NCI-H69 (cell line): ENCODE measurements around the gene PPP1R14B.

Experiments
- DNase-seq: peaks from one replicate; lab custom pipeline; 2025; lab: John Stamatoyannopoulos, UW

Gene PPP1R14B

DNA sequence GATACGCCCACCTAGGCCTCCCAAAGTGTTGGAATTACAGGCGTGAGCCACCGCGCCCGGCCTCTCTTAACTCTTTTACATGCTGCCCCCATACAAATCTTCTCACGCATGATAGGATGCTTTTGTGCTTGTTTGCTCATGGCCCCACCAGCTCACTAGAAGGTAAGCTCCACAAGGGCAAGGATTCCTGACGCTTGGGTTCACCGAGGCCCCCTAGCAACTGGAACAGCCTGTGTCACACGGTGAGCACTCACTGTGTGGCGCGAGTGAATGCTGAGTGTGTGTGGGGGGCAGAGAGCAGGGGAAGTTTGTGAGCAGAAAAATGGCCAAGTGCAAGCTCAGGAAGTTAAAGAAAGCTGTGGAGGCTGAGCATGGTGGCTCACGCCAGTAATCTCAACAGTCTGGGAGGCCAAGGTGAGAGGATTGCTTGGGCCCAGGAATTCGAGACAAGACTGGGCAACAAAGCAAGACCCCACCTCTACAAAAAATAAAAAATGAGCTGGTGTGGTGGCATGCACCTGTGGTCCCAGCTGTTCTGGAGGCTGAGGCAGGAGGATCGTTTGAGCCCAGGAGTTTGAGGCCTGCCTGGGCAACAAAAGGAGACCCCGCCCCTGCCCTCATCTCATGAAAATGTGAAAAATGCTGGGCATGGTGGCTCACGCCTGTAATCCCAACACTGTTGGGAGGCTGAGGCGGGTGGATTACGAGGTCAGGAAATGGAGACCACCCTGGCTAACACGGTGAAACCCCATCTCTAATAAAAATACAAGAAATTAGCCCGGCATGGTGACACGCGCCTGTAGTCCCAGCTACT lies 35.4 kb upstream of the PPP1R14B start:
- DNase-seq: no peak

DNA sequence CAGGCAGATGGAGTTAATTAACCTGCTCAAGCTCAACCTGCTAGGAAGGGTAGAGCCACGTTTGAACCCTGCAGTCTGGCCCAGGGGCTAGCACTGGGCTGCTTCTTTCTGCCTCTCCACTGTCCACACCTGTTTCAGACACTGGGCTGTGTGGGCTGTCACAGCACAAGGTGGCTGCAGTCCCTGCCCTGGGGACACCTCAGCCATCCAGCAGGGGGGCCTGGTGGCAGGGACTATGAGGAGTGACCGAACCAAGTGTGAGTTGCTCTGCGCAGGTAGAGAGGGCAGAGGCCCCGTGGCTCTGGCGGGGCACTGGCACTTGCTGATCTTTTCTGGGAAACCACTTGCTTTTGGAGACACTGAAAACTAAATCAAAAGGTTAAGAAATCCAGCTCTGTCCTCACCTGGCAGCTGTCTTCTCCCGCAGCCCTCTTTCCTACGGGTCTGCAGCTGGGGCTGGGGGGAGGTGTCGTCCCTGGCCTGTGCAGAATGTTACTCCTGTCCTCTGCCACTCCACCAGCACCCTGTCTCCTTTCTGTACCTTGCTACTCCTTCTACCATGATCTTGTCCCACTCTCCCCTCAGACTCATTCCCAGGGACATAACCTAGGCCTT lies 31.9 kb upstream of the PPP1R14B start:
- DNase-seq: no peak

DNA sequence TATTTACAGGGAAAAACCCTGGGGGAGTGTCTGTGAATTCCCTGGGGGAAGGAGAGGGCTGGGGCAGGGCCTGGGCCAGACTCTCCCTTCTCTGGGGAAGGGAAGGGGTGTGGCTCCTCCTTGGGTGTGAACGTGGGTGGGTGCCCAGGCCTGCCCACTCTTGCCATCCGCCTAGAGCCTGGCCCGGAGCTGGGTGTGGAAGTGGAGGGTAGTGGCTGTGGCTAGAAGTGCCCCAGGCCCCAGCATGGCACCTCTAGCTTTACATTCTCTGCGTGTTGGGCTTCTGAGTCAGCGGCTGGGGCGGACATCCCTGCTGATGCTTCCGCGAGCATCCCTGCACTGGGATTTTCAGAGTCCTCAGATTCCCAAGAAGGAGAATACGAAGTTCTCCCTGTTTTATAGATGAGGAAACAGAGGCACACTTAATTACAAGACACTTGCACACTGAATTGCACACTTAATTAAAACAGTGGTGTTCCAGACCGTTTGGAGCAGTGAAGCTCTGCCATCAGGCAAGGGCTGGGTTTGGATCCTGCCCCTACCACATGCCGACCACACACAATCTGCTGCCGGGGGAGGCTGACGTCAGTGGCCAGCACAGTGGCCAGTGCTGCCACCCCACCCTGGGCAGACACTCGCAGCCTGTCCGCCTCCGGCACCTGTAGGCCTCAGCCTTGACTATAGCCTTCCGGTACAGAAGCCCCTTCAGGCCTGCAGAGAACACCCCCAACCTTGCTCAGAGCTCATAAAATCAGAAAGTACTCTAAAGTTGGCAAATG lies 30.1 kb upstream of the PPP1R14B start:
- no peak for DNase-seq

DNA sequence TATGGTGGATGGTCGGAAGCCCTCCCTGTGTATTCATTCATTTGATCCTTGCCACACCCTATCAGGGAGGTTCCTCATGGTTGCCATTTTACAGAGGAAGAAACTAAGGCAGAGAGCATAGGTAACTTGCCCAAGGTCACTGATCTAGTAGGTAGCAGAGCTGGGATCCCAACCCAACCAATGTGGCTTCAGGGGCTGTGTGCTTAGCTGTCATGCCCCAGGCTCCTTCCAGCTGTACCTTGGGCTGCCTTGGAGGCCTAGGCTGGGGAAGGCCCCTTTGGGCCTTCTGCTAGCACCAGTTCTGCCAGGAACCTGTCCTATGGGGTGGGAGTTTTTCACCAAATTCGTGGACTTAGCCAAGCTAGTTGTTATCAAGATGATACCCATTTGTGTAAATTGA lies 29.1 kb upstream of the PPP1R14B start:
- DNase-seq: no peak

DNA sequence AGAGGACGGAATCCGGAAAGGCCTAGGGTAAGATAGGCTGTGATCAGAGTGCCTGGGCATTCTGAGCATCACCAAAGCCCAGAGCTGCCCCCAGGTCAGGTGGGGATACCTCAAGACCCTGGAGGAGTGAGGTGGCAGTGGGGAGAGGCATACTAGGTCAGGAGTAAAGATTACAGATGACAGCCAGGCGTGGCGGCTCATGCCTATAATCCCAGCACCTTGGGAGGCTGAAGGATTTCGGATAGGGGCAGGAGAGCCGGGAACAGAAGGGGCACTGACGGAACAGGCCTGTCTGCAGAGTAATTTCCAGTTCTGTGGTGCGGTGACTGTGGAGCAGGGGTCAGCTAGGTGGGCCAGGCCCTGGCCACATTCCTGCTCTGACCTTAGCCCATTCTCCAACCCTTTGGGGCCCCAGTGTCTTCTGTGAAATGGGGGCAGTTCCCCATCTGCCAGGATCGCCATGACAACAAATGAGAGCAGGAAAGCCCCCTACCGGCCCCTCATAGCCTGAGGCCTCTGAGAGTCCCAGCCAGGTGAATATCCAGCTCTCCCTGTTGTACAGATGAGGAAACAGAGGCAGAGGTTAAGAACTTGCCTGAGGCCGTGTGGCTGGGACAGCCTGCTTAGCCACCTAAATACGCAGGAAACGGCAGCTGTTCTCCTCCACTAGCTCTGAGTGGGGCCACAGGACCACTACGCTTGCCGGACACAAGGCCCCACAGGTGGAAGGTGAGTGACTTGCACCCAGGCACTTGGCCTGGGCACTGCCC lies 28.5 kb upstream of the PPP1R14B start:
- DNase-seq: no peak

DNA sequence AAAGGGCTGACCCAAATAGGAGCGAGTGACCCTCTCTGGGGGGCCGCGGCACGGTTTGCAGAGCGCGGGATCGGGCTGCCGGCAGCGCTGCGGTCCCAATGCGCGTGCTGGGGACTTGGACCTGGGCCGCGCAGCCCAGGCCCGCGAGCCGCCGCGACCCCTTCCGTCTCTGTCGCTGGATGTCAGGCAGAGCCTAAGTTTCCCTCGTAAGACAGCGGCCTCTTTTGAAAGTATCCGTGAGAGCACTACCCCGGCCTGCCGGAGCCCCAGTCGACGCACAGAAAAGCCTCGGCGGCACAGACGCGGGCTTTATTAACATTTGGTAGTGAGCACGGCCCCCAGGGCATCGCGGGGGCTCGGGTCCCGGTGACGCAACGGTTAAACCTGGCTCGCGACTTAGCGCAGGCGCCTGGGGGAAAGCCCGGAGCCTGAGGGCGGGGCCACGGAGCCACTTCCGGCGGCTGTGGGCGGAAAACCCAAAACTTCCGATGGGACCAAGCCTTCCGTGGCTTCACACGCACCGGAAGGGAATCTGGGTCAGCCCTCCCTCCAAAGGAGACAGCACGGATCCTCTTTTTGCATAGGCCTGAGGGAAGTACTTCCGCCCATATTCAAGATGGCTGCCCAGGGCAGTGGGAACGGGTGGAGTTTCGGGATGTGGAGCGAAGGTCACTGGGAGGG lies 22.9 kb upstream of the PPP1R14B start:
- peak; percentile 100 for DNase-seq

DNA sequence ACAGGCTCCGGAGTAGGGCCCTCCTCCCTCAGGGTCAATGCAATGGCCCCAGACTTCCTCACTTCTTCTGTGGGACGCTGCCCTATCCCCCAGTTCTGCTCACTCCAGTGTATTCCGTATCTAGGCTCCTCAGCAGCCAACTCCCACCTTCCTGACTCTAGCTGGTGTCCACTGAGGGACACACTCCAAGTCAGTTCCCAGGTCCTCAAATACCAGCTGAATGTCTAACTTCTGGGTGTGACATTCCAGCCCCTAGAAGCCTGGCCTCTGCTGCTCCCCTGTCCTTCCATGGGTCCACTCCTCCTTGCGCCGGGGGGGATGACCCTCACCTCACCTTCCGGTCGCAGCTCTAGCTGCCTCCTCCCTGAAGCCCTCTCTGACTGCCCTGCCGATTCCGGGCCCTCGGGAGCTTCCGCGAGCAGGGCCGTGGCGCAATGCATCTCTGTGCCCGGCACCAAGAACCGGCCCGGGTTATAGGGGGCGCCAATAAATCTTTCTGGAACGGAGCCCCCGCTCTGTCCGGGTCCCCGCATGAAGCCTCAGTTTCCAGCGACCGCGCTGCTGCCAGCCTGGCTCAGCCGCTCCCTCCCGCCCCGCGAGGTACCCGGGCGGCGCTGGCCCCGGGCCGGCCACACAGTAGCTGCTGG lies 22.3 kb upstream of the PPP1R14B start:
- DNase-seq: peak; percentile 69

DNA sequence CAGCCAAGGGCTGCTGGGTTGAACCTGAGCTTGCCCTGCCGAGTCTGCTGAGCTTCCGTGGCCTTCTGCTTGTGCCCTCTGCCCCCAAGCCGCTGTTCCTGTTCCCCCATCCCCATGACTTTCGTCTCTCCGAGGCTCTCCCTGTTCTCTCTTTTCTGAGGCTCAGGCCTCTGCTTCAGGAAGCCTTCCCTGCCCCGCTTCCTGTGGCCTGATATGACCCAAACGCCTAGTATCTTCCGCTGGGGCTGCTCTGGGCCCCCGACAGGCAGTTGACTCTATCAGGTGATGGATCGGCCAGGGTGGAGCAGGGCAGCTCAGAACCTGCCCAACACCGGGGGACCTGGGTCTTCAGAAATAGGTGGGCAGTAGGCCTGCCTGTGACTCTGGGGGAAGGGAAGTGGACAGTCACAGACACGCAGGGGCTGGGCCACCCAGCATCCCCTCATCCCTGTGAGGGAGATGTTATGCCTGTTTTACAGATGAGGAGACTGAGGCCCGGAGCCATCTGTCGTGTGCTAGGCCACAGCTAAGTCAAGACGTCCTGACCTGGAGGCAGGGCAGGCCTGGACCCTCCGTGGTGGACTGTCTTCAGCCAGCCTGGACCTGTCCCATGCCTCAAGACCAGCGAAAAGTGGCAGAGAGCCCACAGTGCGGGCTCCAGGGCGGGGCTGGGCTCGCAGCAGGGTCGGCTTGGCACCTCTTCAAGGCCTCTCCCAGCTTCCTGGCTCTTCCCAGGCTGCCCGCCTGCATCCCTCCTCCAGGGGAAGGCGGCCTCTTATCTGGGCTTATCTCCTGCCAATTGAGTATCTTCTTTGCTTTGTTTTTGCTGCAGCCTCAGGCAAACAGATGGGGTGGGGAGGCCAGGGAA lies 21.5 kb upstream of the PPP1R14B start:
- no peak for DNase-seq

DNA sequence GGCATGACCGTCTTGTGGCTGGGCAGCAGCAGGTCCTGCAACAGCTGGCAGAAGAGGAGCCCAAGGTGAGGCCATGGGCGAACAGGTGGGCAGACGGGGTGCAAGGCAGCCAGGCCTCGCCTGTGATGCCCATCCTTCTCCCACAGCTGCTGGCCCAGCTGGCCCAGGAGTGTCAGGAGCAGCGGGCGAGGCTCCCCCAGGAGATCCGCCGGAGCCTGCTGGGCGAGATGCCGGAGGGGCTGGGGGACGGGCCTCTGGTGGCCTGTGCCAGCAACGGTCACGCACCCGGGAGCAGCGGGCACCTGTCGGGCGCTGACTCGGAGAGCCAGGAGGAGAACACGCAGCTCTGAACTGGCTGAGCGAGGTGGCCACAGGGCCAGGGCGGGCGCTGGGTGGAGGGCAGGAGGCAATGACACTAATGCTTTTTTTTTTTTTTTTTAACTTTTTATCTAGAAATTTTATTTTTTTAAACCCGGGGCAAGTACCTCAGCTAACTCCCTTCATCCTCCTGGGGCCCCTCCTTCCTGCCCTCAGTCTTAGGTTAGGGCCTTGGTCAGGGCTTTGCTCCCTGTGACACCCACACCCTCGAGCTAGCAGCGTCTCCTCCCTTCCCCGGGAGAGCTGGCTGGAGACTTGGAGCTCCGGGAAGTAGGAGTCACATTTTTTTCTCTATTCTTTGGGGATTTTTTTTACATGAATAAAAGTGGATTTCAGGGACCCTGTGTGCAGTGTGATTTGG lies 20.6 kb upstream of the PPP1R14B start:
- DNase-seq: no peak

DNA sequence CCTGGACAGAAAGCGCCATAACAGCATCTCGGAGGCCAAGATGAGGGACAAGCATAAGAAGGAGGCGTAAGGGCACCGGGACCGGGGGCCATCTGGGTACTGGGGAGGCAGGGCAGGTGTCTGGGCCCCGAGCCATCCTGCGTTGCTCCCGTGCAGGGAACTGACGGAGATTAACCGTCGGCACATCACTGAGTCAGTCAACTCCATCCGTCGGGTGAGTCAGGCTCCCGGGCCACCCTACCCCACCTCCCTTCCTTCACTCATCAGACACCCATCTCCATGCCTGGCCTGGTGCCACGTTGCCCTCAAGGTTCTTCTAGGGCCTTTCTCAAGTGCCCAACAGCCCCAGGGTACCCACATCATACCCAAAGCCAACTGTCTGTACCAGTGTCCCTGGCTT lies 19.6 kb upstream of the PPP1R14B start:
- DNase-seq: no peak

DNA sequence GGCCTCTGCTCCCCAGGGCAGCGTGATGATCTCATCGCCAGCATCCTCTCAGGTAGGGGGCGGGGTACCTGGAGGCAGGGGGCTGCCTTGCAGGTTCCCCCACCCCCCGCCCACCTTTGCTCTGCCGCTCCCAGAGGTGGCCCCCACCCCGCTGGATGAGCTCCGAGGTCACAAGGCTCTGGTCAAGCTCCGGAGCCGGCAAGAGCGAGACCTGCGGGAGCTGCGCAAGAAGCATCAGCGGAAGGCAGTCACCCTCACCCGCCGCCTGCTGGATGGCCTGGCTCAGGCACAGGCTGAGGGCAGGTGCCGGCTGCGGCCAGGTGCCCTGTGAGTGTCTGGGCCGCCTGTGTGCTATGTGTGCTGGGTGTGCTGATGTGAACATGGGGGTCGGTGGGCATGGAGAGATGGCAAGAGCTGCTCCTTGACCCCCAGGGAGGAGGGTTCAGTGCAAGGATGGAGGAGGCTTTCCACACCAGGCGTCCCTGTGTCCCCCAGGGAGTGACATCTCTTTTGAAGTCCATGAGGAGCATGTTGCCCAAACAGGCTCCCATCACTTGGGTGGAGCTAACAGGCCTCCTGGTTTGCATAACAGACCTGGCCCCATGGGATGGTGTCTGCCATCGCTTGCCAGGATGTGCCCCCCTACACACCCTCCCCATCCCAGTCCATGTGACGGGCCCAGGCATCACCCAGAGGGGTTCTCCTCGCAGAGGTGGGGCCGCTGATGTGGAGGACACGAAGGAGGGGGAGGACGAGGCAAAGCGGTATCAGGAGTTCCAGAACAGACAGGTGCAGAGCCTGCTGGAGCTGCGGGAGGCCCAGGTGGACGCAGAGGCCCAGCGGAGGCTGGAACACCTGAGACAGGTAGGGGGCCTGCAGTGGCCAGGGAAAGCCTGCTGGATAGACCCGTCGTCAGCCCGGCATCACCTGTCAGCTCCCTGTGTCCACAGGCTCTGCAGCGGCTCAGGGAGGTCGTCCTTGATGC lies 18.7 kb upstream of the PPP1R14B start:
- DNase-seq: no peak

DNA sequence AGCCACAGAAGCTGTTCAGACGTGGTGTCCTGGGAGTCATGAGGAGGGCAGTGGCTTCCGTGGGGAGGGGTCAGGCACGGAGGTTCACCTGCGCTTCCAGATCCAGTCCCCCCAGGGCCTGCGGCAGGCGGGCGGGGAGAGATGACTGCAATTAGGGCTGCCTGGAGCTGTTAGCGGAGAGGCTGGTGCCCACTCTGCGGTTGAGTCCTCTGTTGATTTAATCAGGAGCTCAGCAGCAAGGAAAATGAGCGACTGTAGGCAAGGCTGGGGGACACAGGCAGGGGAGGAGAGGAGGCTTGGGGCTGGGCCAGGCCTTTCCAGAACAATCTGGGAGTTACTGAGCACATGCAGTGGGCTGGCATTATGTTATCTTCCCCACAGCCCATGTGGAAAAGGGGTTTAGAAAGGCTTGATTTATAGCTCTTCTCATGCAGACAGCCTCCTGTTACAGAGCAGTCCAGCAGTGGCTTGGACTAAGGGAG lies 17.7 kb upstream of the PPP1R14B start:
- DNase-seq: no peak

DNA sequence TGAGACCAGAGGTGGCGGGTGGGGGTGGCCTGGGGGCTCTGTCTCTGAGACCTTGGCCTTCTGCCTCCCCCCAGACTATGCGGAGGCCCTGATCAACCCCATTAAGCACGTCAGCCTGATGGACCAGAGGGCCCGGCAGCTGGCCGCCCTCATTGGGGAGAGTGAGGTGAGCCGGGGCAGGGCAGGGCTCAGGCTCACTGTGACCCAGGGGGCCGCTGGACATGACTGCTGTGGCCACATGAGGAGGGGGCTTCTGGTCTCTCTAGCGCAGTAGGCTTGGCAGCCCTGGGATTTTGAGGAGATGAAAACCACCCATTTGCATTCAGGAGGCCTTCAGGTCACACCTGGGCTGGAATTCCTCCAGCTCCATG lies 17.2 kb upstream of the PPP1R14B start:
- no peak for DNase-seq

DNA sequence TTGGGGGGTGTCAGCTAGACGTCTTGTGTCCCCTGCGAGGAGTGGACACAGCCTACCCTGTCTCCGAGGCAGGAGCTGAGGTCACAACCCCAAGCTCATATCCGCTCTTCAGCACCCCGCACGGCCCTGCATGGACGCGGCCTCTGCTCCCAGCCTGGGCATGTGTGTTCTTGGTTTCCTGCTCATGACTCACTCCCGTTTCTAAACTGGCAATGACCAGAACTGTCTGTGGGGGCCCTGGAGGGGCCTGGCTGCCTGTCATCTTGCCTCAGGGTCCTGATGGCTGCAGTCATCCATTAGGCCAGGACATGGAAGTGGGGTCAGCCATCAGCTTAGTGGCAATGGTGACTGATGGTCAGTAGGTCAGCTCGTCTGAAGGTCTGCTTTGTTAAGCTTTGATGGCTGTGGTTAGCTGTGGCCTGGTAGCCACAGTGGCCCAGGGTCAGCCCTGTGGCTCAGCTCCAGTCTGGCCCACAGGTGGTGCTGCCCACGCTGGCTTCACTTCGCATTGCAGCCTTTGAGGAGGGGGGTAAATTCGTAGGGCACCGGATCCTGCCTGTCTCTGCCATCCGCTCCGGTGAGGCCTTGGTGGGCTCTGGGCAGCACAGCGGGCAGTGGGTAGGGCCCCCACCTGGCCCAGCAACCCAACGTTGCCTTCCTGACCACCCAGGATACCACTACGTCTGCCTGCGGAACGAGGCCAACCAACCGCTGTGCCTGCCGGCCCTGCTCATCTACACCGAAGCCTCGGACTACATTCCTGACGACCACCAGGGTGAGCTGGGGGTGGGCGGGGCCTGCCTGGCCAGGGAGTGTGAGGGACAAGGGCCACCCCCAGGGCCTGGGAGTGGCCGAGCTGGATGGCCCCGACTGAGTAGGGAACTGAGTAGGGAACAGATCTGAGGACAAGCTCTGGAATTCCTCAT lies 16.5 kb upstream of the PPP1R14B start:
- no peak for DNase-seq

DNA sequence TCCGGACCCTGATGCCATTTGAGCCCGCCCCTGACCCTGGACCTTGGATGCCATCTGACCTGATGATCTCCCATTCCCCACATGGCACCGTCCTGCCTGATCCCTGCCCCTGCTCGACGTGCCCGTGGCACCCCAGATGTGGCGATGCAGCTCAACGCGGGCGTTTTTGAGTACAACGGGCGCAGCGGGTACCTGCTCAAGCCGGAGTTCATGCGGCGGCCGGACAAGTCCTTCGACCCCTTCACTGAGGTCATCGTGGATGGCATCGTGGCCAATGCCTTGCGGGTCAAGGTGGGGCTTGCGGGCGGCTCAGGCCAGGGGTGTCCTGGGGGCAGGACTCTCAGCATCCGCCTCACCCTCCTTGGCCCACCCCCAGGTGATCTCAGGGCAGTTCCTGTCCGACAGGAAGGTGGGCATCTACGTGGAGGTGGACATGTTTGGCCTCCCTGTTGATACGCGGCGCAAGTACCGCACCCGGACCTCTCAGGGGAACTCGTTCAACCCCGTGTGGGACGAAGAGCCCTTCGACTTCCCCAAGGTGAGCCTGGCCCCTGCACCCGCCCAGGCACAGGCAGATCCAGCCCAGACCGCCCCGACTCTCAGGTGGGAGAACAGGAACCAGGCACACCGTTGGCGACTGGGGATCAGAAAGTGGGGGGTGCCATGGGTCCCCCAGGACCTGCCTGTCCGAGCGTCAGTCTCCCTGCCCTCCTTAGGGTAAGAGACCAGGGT lies 15.7 kb upstream of the PPP1R14B start:
- no peak for DNase-seq

DNA sequence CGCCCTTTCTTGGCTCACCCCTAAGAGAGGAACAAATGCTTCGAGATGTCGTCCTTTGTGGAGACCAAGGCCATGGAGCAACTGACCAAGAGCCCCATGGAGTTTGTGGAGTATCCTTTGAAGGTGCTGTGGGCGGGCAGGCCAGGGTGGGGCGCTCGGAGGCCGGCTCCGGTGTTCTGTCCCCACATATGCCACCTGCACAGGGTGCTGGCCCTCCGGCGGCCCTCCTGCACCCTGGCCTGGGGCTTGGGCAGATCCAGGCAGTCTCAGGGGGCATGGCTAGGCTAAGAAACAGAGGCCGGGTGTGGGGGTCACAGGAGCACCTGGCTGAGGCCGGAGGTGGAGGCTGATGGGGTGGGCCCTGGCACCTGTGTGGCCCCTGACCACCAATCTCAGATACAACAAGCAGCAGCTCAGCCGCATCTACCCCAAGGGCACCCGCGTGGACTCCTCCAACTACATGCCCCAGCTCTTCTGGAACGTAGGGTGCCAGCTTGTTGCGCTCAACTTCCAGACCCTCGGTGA lies 14.9 kb upstream of the PPP1R14B start:
- DNase-seq: no peak
